Breast epithelium (tissue), 4 donors: ENCODE data around the gene ALDH2. TPM values are rescaled to one million over a fixed set of nuclear protein-coding genes. Genes with fewer than 3 reads are reported as not detected.
A peak's percentile ranks its signal among the peaks of the same experiment; 100 is the strongest.

Source experiments
- DNase-seq, 2 donors: peaks; one replicate each; pipeline ENCODE4 v3.0.0-alpha.2; 2019; ENCODE audit warnings: low spot score in 2 of 2
- H3K27ac ChIP-seq, 2 donors: fragments of 200-600 bp; sonication (generic) in 1 of 2; one replicate each; pipeline ENCODE4 v1.5.1; 2016 to 2019; ENCODE audit warnings: mild to moderate bottlenecking in 1 of 2
- H3K27me3 ChIP-seq, 2 donors: fragments of 200-600 bp; sonication (generic) in 1 of 2; one replicate each; pipeline versions ENCODE4 v1.5.1 to v1.6.0; 2017 to 2019; ENCODE audit warnings: control low read depth in 1 of 2, mild to moderate bottlenecking in 1 of 2
- H3K36me3 ChIP-seq: fragments of 200-600 bp; one replicate; pipeline ENCODE4 v1.5.1; 2019
- H3K4me1 ChIP-seq, 2 donors: fragments of 200-600 bp; sonication (generic); one replicate each; pipeline ENCODE4 v1.5.1; 2016 to 2019; ENCODE audit warnings: control low read depth in 1 of 2
- H3K4me3 ChIP-seq, 3 donors: fragments of 200-600 bp; sonication (generic); 1 replicate in 2 of 3; 2 replicates in 1 of 3; pipeline ENCODE4 v1.5.1; 2016 to 2019; ENCODE audit warnings: mild to moderate bottlenecking in 3 of 3, moderate library complexity in 2 of 3
- H3K9me3 ChIP-seq, 2 donors: fragments of 200-600 bp; sonication (generic) in 1 of 2; one replicate each; pipeline ENCODE4 v1.5.1; 2016 to 2019; ENCODE audit warnings: control low read depth in 1 of 2
- CTCF ChIP-seq, 3 donors: fragments of 450-650 bp; IDR thresholded peaks; one replicate each; pipeline ENCODE4 v1.5.1; 2016 to 2017; ENCODE audit warnings: antibody characterized with exemption in 3 of 3, mild to moderate bottlenecking in 3 of 3, moderate library complexity in 3 of 3
- POLR2A ChIP-seq: fragments of 450-650 bp; IDR thresholded peaks from one replicate; pipeline ENCODE4 v1.6.1; 2016; ENCODE audit warnings: antibody characterized with exemption, mild to moderate bottlenecking, moderate library complexity
- POLR2AphosphoS5 ChIP-seq, 3 donors: sonication (generic); formaldehyde crosslinking; IDR thresholded peaks; one replicate each; pipeline ENCODE4 v1.6.1; 2017; ENCODE audit warnings: antibody characterized with exemption in 3 of 3
- intact Hi-C: fragments of 100-400 bp; cut with DNase I; formaldehyde crosslinking; loops from one replicate; pipeline ENCODE4 v1.15.1; 2023; ENCODE audit warnings: low total_unique reads
- total RNA-seq, 3 donors: library from RNA; depleted of rRNA; stranded (reverse); fragments of >200 nt; gene quantifications; one replicate each; pipeline ENCODE4 v1.1.0, GENCODE V29; 2016

The ALDH2 gene
- total RNA-seq, 3 donors from 2014 or later, result 56.4 to 433 (median 63.4) TPM

GRCh38 chr12:111788178-111788654 lies 21.5 kb downstream of the ALDH2 start:
- intact Hi-C loops, result no loop called here

GRCh38 chr12:111789779-111790178 lies 23.0 kb downstream of the ALDH2 start:
- H3K4me1 ChIP-seq, result no peaks in the 10 kb centered on the region
- intact Hi-C loops, result no loop called here
- no peaks in the 10 kb centered on the region for H3K36me3 ChIP-seq
- no peak overlapping the region for H3K4me3 ChIP-seq
- no peak for DNase-seq
- H3K27me3 ChIP-seq, result no peaks in the 10 kb centered on the region
- H3K9me3 ChIP-seq, result no peaks in the 10 kb centered on the region
- TF ChIP-seq POLR2A, result no peak
- no peak overlapping the region for H3K27ac ChIP-seq

More at GRCh38 chr12:111788178-111788654, 21.5 kb downstream of the ALDH2 start:
- Histone ChIP-seq H3K27ac (no peak overlapping the region), H3K4me3 (no peak overlapping the region), H3K9me3 (no peaks in the 10 kb centered on the region), H3K4me1 (no peaks in the 10 kb centered on the region), H3K27me3 (no peaks in the 10 kb centered on the region), H3K36me3 (no peaks in the 10 kb centered on the region)
- TF ChIP-seq POLR2AphosphoS5 (IDR thresholded peaks at IDR 0.05) (no peak), CTCF (IDR thresholded peaks at IDR 0.05) (peak in 1 of 3 donors; percentile 31), POLR2A (no peak)
- peak in 1 of 2 donors; percentile 41 for DNase-seq

- intact Hi-C loops, result no loop called here
- no peak for DNase-seq
- H3K27ac ChIP-seq, result peak overlapping the region in 1 of 2 donors; percentile 48
- no peaks in the 10 kb centered on the region for H3K9me3 ChIP-seq
- TF ChIP-seq POLR2AphosphoS5 (IDR thresholded peaks at IDR 0.05), result no peak
- no peak for TF ChIP-seq POLR2A
- no peak for TF ChIP-seq CTCF (IDR thresholded peaks at IDR 0.05)
- no peaks in the 10 kb centered on the region for H3K4me1 ChIP-seq
- H3K36me3 ChIP-seq, result no peaks in the 10 kb centered on the region
- no peaks in the 10 kb centered on the region for H3K27me3 ChIP-seq
- no peak overlapping the region for H3K4me3 ChIP-seq
Measured at GRCh38 chr12:111791507-111791906, 24.8 kb downstream of the ALDH2 start.

- TF ChIP-seq POLR2A, result no peak
- no peak for DNase-seq
- intact Hi-C loops, result no loop called here
- Histone ChIP-seq H3K27me3 (no peaks in the 10 kb centered on the region), H3K36me3 (no peaks in the 10 kb centered on the region), H3K9me3 (no peaks in the 10 kb centered on the region), H3K27ac (peak overlapping the region in 1 of 2 donors; percentile 48), H3K4me3 (no peak overlapping the region), H3K4me1 (no peaks in the 10 kb centered on the region)
Measured at GRCh38 chr12:111792155-111792855, 25.6 kb downstream of the ALDH2 start.

- H3K27me3 ChIP-seq, result no peaks in the 10 kb centered on the region
- no peak for TF ChIP-seq CTCF (IDR thresholded peaks at IDR 0.05)
- no peak for TF ChIP-seq POLR2A
- TF ChIP-seq POLR2AphosphoS5 (IDR thresholded peaks at IDR 0.05), result no peak
- no peaks in the 10 kb centered on the region for H3K4me1 ChIP-seq
- no peak overlapping the region for H3K4me3 ChIP-seq
- H3K9me3 ChIP-seq, result no peaks in the 10 kb centered on the region
- H3K36me3 ChIP-seq, result no peaks in the 10 kb centered on the region
- H3K27ac ChIP-seq, result peak overlapping the region in 1 of 2 donors; percentile 48
- no peak for DNase-seq
- intact Hi-C loops, result no loop called here
Measured at GRCh38 chr12:111792856-111793235, 26.1 kb downstream of the ALDH2 start.

- H3K4me1 ChIP-seq, result no peaks in the 10 kb centered on the region
- DNase-seq, result no peak
Measured at GRCh38 chr12:111798182-111798581, 31.4 kb downstream of the ALDH2 start.

More at GRCh38 chr12:111798182-111798581, 31.4 kb downstream of the ALDH2 start:
- Histone ChIP-seq H3K27ac (no peak overlapping the region), H3K36me3 (no peaks in the 10 kb centered on the region), H3K4me3 (no peak overlapping the region), H3K9me3 (no peaks in the 10 kb centered on the region), H3K27me3 (no peaks in the 10 kb centered on the region)
- no peak for TF ChIP-seq POLR2A
- no peak for TF ChIP-seq POLR2AphosphoS5 (IDR thresholded peaks at IDR 0.05)
- no peak for TF ChIP-seq CTCF (IDR thresholded peaks at IDR 0.05)
- intact Hi-C loops, result loop anchor here (5.0 kb wide), 1 partner anchor 51 kb away; no protein-coding TSS in a partner anchor
